ENCODE measurements around the gene SERTAD4.

- no peak for TF ChIP-seq CTCF (IDR thresholded peaks at IDR 0.05)
- TF ChIP-seq POLR2A (IDR thresholded peaks at IDR 0.05; ENCODE audit: low read depth), result no peak
- no peak for TF ChIP-seq POLR2AphosphoS5 (IDR thresholded peaks at IDR 0.05)
- TF ChIP-seq EP300 (IDR thresholded peaks at IDR 0.05), result no peak
Measured at GRCh38 chr1:210237981-210238380, 5.4 kb downstream of the SERTAD4 start.

All from esophagus muscularis mucosa (tissue), 4 donors.